GM23338 (cell line): ENCODE data around the gene VPS26C. TPM values are rescaled to one million over a fixed set of nuclear protein-coding genes. Genes with fewer than 3 reads are reported as not detected.

ENCODE experiments used
- ATAC-seq: fragments of 200-7000 bp; cut with Tn5 transposase; 3 replicates; pipeline ENCODE4 v1.9.1; 2020
- DNase-seq: peaks from one replicate; pipeline ENCODE4 v3.0.0-alpha.2; 2015; ENCODE audit warnings: low spot score
- H2AFZ ChIP-seq: fragments of 200-600 bp; sonication (generic); 2 replicates; pipeline ENCODE4 v1.8.0; 2016; ENCODE audit warnings: antibody characterized with exemption, mild to moderate bottlenecking, moderate library complexity
- H3F3A ChIP-seq: fragments of 200-600 bp; sonication (generic); replicated peaks from 2 replicates; pipeline ENCODE4 v1.8.0; 2017; ENCODE audit warnings: antibody characterized with exemption, mixed run types, low read depth
- H3K27ac ChIP-seq: fragments of 200-600 bp; sonication (generic); 2 replicates; pipeline ENCODE4 v1.6.1; 2016; ENCODE audit warnings: low read depth
- H3K27me3 ChIP-seq: fragments of 200-600 bp; sonication (generic); 2 replicates; pipeline ENCODE4 v1.8.0; 2016; ENCODE audit warnings: mild to moderate bottlenecking, mixed run types, moderate library complexity; ENCODE audit not compliant: insufficient read depth
- H3K36me3 ChIP-seq: fragments of 200-600 bp; sonication (generic); 2 replicates; pipeline ENCODE4 v1.8.0; 2016; ENCODE audit warnings: mild to moderate bottlenecking; ENCODE audit not compliant: insufficient read depth
- H3K4me1 ChIP-seq: fragments of 200-600 bp; sonication (generic); 2 replicates; pipeline ENCODE4 v1.8.0; 2016; ENCODE audit warnings: mild to moderate bottlenecking, moderate library complexity; ENCODE audit not compliant: insufficient read depth
- H3K4me2 ChIP-seq: fragments of 200-600 bp; sonication (generic); 2 replicates; pipeline ENCODE4 v1.7.1; 2017; ENCODE audit warnings: mixed run types
- H3K4me3 ChIP-seq: fragments of 200-600 bp; sonication (generic); 2 replicates; pipeline ENCODE4 v1.6.1; 2016; ENCODE audit warnings: mixed run types
- H3K79me2 ChIP-seq: fragments of 200-600 bp; sonication (generic); replicated peaks from 2 replicates; pipeline ENCODE4 v1.8.0; 2017; ENCODE audit warnings: mild to moderate bottlenecking; ENCODE audit not compliant: insufficient read depth
- H3K9me2 ChIP-seq: fragments of 200-600 bp; sonication (generic); 2 replicates; pipeline ENCODE4 v1.8.0; 2017; ENCODE audit not compliant: insufficient read depth
- H4K20me1 ChIP-seq: fragments of 200-600 bp; sonication (generic); replicated peaks from 2 replicates; pipeline ENCODE4 v1.8.0; 2017; ENCODE audit warnings: mild to moderate bottlenecking; ENCODE audit not compliant: insufficient read depth
- H3K27ac Mint-ChIP-seq: 2 replicates; pipeline ENCODE4 v1.8.0; 2020; ENCODE audit warnings: inconsistent platforms, mild to moderate bottlenecking, moderate library complexity, mixed read lengths
- H3K27me3 Mint-ChIP-seq: 3 replicates; pipeline ENCODE4 v1.8.0; 2022; ENCODE audit warnings: low read depth, mild to moderate bottlenecking, moderate library complexity, mixed read lengths, inconsistent platforms; ENCODE audit not compliant: insufficient read depth, poor library complexity
- H3K36me3 Mint-ChIP-seq: 3 replicates; pipeline ENCODE4 v1.8.0; 2021; ENCODE audit warnings: low read depth, mild to moderate bottlenecking, inconsistent platforms, moderate library complexity, mixed read lengths
- H3K4me1 Mint-ChIP-seq: 3 replicates; pipeline ENCODE4 v1.8.0; 2020; ENCODE audit warnings: mild to moderate bottlenecking, inconsistent platforms, mixed read lengths
- H3K4me3 Mint-ChIP-seq: 3 replicates; pipeline ENCODE4 v1.8.0; 2021; ENCODE audit warnings: moderate library complexity, mild to moderate bottlenecking, inconsistent platforms, mixed read lengths
- H3K9me3 Mint-ChIP-seq: 3 replicates; pipeline ENCODE4 v1.8.0; 2020; ENCODE audit warnings: moderate library complexity, mild to moderate bottlenecking, inconsistent platforms, mixed read lengths
- CREB1 ChIP-seq: fragments of 250-450 bp; sonication (Bioruptor Pico); IDR thresholded peaks from 2 replicates; pipeline ENCODE4 v1.5.0; 2020; ENCODE audit warnings: low read depth, mild to moderate bottlenecking, moderate library complexity
- CTCF ChIP-seq, 2 experiments: fragments of 200-600 bp in 1 of 2; sonication (generic) in 1 of 2; conservative IDR thresholded peaks; 2 replicates each; pipeline versions ENCODE4 v1.5.1 to v1.6.1; 2016 to 2017; ENCODE audit warnings: antibody characterized with exemption in 2 of 2, low read depth in 2 of 2, mild to moderate bottlenecking in 2 of 2, moderate library complexity in 1 of 2
- EZH2 ChIP-seq: fragments of 200-600 bp; sonication (generic); IDR thresholded peaks from one replicate; pipeline ENCODE4 v1.8.0; 2017; ENCODE audit warnings: antibody characterized with exemption, mild to moderate bottlenecking, low read depth; ENCODE audit not compliant: unreplicated experiment
- EZH2phosphoT487 ChIP-seq: fragments of 200-600 bp; sonication (generic); IDR thresholded peaks from one replicate; pipeline ENCODE4 v1.8.1; 2018; ENCODE audit warnings: antibody characterized with exemption; ENCODE audit not compliant: unreplicated experiment
- JUNB ChIP-seq: IDR thresholded peaks from one replicate; pipeline ENCODE4 v1.6.1; 2016; ENCODE audit warnings: antibody characterized with exemption; ENCODE audit not compliant: unreplicated experiment
- NANOG ChIP-seq: IDR thresholded peaks from 2 replicates; pipeline ENCODE4 v1.6.1; 2016; ENCODE audit warnings: antibody characterized with exemption, borderline replicate concordance
- POLR2AphosphoS5 ChIP-seq: IDR thresholded peaks from 2 replicates; pipeline ENCODE4 v1.6.1; 2016; ENCODE audit warnings: antibody characterized with exemption, low read depth
- STAT1 ChIP-seq: IDR thresholded peaks from one replicate; pipeline ENCODE4 v1.6.1; 2016; ENCODE audit warnings: antibody characterized with exemption; ENCODE audit not compliant: unreplicated experiment
- ZNF114 ChIP-seq: fragments of 250-450 bp; sonication (Bioruptor Pico); IDR thresholded peaks from 2 replicates; pipeline ENCODE4 v1.5.0; 2020; ENCODE audit warnings: mild to moderate bottlenecking, moderate library complexity
- ZNF331 ChIP-seq: fragments of 250-450 bp; sonication (Bioruptor Pico); IDR thresholded peaks from 2 replicates; pipeline ENCODE4 v1.5.0; 2020; ENCODE audit warnings: low read depth, mild to moderate bottlenecking, moderate library complexity
- polyA plus RNA-seq: library from polyadenylated mRNA; unstranded; fragments of >200 nt; fragmentation: Nextera tagmentation; extraction: Ambion mirVana; gene quantifications from 2 replicates; pipeline ENCODE4 v1.2.1, GENCODE V29; 2016
- total RNA-seq: library from RNA; depleted of rRNA; stranded (reverse); fragments of >200 nt; shearing (Covaris generic); gene quantifications from 2 replicates; pipeline ENCODE4 v1.2.3, GENCODE V29; 2014
- TF ChIP-seq, protein P1 (sequence below): IDR thresholded peaks from 2 replicates; pipeline ENCODE4 v1.6.1; 2016; ENCODE audit warnings: antibody characterized with exemption
- TF ChIP-seq, protein P2 (sequence below): IDR thresholded peaks from one replicate; pipeline ENCODE4 v1.6.1; 2018; ENCODE audit warnings: antibody characterized with exemption; ENCODE audit not compliant: unreplicated experiment
- TF ChIP-seq, protein P3 (sequence below): fragments of 250-450 bp; sonication (Bioruptor Pico); IDR thresholded peaks from 2 replicates; pipeline ENCODE4 v1.5.0; 2020; ENCODE audit warnings: mild to moderate bottlenecking, moderate library complexity

Gene VPS26C
- total and polyA plus RNA-seq, 2 experiments from 2014 or later: 45.1 to 91.2 TPM

GRCh38 chr21:37183749-37184148 is 83.4 kb downstream of the VPS26C start:
- TF ChIP-seq POLR2AphosphoS5 (no peak), EZH2 (no peak), NANOG (no peak), CTCF (conservative IDR thresholded peaks at IDR 0.05; ENCODE audit: low read depth in 2 of 2) (no peak), EZH2phosphoT487 (no peak), ZNF331 (CRISPR knock-in tag) (no peak), STAT1 (no peak), JUNB (no peak), ZNF114 (CRISPR knock-in tag) (no peak), CREB1 (no peak)
- TF ChIP-seq, protein P1, sequence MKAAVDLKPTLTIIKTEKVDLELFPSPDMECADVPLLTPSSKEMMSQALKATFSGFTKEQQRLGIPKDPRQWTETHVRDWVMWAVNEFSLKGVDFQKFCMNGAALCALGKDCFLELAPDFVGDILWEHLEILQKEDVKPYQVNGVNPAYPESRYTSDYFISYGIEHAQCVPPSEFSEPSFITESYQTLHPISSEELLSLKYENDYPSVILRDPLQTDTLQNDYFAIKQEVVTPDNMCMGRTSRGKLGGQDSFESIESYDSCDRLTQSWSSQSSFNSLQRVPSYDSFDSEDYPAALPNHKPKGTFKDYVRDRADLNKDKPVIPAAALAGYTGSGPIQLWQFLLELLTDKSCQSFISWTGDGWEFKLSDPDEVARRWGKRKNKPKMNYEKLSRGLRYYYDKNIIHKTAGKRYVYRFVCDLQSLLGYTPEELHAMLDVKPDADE: no peak
- TF ChIP-seq, protein P2, sequence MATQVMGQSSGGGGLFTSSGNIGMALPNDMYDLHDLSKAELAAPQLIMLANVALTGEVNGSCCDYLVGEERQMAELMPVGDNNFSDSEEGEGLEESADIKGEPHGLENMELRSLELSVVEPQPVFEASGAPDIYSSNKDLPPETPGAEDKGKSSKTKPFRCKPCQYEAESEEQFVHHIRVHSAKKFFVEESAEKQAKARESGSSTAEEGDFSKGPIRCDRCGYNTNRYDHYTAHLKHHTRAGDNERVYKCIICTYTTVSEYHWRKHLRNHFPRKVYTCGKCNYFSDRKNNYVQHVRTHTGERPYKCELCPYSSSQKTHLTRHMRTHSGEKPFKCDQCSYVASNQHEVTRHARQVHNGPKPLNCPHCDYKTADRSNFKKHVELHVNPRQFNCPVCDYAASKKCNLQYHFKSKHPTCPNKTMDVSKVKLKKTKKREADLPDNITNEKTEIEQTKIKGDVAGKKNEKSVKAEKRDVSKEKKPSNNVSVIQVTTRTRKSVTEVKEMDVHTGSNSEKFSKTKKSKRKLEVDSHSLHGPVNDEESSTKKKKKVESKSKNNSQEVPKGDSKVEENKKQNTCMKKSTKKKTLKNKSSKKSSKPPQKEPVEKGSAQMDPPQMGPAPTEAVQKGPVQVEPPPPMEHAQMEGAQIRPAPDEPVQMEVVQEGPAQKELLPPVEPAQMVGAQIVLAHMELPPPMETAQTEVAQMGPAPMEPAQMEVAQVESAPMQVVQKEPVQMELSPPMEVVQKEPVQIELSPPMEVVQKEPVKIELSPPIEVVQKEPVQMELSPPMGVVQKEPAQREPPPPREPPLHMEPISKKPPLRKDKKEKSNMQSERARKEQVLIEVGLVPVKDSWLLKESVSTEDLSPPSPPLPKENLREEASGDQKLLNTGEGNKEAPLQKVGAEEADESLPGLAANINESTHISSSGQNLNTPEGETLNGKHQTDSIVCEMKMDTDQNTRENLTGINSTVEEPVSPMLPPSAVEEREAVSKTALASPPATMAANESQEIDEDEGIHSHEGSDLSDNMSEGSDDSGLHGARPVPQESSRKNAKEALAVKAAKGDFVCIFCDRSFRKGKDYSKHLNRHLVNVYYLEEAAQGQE: no peak
- TF ChIP-seq, protein P3, sequence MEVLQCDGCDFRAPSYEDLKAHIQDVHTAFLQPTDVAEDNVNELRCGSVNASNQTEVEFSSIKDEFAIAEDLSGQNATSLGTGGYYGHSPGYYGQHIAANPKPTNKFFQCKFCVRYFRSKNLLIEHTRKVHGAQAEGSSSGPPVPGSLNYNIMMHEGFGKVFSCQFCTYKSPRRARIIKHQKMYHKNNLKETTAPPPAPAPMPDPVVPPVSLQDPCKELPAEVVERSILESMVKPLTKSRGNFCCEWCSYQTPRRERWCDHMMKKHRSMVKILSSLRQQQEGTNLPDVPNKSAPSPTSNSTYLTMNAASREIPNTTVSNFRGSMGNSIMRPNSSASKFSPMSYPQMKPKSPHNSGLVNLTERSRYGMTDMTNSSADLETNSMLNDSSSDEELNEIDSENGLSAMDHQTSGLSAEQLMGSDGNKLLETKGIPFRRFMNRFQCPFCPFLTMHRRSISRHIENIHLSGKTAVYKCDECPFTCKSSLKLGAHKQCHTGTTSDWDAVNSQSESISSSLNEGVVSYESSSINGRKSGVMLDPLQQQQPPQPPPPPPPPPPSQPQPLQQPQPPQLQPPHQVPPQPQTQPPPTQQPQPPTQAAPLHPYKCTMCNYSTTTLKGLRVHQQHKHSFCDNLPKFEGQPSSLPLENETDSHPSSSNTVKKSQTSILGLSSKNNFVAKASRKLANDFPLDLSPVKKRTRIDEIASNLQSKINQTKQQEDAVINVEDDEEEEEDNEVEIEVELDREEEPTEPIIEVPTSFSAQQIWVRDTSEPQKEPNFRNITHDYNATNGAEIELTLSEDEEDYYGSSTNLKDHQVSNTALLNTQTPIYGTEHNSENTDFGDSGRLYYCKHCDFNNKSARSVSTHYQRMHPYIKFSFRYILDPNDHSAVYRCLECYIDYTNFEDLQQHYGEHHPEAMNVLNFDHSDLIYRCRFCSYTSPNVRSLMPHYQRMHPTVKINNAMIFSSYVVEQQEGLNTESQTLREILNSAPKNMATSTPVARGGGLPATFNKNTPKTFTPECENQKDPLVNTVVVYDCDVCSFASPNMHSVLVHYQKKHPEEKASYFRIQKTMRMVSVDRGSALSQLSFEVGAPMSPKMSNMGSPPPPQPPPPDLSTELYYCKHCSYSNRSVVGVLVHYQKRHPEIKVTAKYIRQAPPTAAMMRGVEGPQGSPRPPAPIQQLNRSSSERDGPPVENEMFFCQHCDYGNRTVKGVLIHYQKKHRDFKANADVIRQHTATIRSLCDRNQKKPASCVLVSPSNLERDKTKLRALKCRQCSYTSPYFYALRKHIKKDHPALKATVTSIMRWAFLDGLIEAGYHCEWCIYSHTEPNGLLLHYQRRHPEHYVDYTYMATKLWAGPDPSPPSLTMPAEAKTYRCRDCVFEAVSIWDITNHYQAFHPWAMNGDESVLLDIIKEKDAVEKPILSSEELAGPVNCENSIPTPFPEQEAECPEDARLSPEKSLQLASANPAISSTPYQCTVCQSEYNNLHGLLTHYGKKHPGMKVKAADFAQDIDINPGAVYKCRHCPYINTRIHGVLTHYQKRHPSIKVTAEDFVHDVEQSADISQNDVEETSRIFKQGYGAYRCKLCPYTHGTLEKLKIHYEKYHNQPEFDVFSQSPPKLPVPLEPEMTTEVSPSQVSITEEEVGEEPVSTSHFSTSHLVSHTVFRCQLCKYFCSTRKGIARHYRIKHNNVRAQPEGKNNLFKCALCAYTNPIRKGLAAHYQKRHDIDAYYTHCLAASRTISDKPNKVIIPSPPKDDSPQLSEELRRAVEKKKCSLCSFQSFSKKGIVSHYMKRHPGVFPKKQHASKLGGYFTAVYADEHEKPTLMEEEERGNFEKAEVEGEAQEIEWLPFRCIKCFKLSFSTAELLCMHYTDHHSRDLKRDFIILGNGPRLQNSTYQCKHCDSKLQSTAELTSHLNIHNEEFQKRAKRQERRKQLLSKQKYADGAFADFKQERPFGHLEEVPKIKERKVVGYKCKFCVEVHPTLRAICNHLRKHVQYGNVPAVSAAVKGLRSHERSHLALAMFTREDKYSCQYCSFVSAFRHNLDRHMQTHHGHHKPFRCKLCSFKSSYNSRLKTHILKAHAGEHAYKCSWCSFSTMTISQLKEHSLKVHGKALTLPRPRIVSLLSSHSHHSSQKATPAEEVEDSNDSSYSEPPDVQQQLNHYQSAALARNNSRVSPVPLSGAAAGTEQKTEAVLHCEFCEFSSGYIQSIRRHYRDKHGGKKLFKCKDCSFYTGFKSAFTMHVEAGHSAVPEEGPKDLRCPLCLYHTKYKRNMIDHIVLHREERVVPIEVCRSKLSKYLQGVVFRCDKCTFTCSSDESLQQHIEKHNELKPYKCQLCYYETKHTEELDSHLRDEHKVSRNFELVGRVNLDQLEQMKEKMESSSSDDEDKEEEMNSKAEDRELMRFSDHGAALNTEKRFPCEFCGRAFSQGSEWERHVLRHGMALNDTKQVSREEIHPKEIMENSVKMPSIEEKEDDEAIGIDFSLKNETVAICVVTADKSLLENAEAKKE (CRISPR knock-in tag): no peak
- Mint-ChIP-seq H3K36me3 (peaks cover 6% of the 10 kb centered on the region; the same call in 2 of the 3 replicates), H3K27me3 (no peaks in the 10 kb centered on the region), H3K27ac (no peak overlapping the region), H3K9me3 (no peaks in the 10 kb centered on the region), H3K4me1 (no peaks in the 10 kb centered on the region), H3K4me3 (no peak overlapping the region)
- ATAC-seq (no peak), DNase-seq (no peak)
- Histone ChIP-seq H3K36me3 (no peaks in the 10 kb centered on the region), H3K79me2 (no peaks in the 10 kb centered on the region), H3K27me3 (no peaks in the 10 kb centered on the region), H3K9me2 (0 out of 2 replicates have a peak, but pooled peaks cover 5% of the 10 kb centered on the region), H4K20me1 (no peaks in the 10 kb centered on the region), H3K4me1 (no peaks in the 10 kb centered on the region), H3K4me2 (no peak overlapping the region), H3F3A (no peaks in the 10 kb centered on the region), H3K27ac (no peak overlapping the region), H2AFZ (no peak overlapping the region), H3K4me3 (no peak overlapping the region)
